ENCODE measurements around the gene ANO2. TPM values are rescaled to one million over a fixed set of nuclear protein-coding genes. Genes with fewer than 3 reads are reported as not detected.

Gene ANO2
- total and polyA plus RNA-seq, 2 experiments from 2014 or later = 2.3 to 4.6 TPM

- no peak for TF ChIP-seq ZNF462 (CRISPR knock-in tag; IDR thresholded peaks at IDR 0.05)
- TF ChIP-seq EZH2 (IDR thresholded peaks at IDR 0.05; ENCODE audit: low read depth, unreplicated experiment) = no peak
- no peak for TF ChIP-seq ZNF114 (CRISPR knock-in tag; IDR thresholded peaks at IDR 0.05)
- no peak for TF ChIP-seq STAT1 (IDR thresholded peaks at IDR 0.05; ENCODE audit: unreplicated experiment)
- TF ChIP-seq NANOG (IDR thresholded peaks at IDR 0.05; ENCODE audit: borderline replicate concordance) = no peak
- no peak for TF ChIP-seq JUNB (IDR thresholded peaks at IDR 0.05; ENCODE audit: unreplicated experiment)
- TF ChIP-seq CREB1 (CRISPR knock-in tag; IDR thresholded peaks at IDR 0.05; ENCODE audit: low read depth) = no peak
Observed at GRCh38 chr12:5570416-5570815, 374.6 kb downstream of the ANO2 start (continued).

GRCh38 chr12:5568325-5568981 is 376.6 kb downstream of the ANO2 start:
- Mint-ChIP-seq H3K27ac (no peak overlapping the region), H3K4me3 (no peak overlapping the region), H3K36me3 (ENCODE audit: low read depth) (no peaks in the 10 kb centered on the region), H3K4me1 (no peaks in the 10 kb centered on the region; the same call in 2 of the 3 replicates), H3K9me3 (no peaks in the 10 kb centered on the region), H3K27me3 (ENCODE audit: insufficient read depth, low read depth, poor library complexity) (peaks cover 2% of the 10 kb centered on the region)
- H3K4me1 ChIP-seq (ENCODE audit: insufficient read depth) = no peaks in the 10 kb centered on the region
- no peaks in the 10 kb centered on the region for H4K20me1 ChIP-seq (replicated peaks; ENCODE audit: insufficient read depth)
- H3K4me3 ChIP-seq = no peak overlapping the region
- no peak overlapping the region for H2AFZ ChIP-seq
- H3K27me3 ChIP-seq (ENCODE audit: insufficient read depth) = no peaks in the 10 kb centered on the region
- H3K4me2 ChIP-seq = no peak overlapping the region
- H3K79me2 ChIP-seq (replicated peaks; ENCODE audit: insufficient read depth) = no peaks in the 10 kb centered on the region
- no peak overlapping the region for H3K27ac ChIP-seq (ENCODE audit: low read depth)
- no peaks in the 10 kb centered on the region for H3K36me3 ChIP-seq (ENCODE audit: insufficient read depth)
- DNase-seq (ENCODE audit: low spot score) (no peak), ATAC-seq (no peak)
- no peaks in the 10 kb centered on the region for H3K9me2 ChIP-seq (ENCODE audit: insufficient read depth)
- H3F3A ChIP-seq (replicated peaks; ENCODE audit: low read depth) = no peaks in the 10 kb centered on the region
- no peak for TF ChIP-seq JUNB (IDR thresholded peaks at IDR 0.05; ENCODE audit: unreplicated experiment)
- TF ChIP-seq EZH2phosphoT487 (IDR thresholded peaks at IDR 0.05; ENCODE audit: unreplicated experiment) = no peak
- no peak for TF ChIP-seq ZNF331 (CRISPR knock-in tag; IDR thresholded peaks at IDR 0.05; ENCODE audit: low read depth)
- TF ChIP-seq EZH2 (IDR thresholded peaks at IDR 0.05; ENCODE audit: low read depth, unreplicated experiment) = no peak
- TF ChIP-seq REST (IDR thresholded peaks at IDR 0.05; ENCODE audit: unreplicated experiment) = no peak
- TF ChIP-seq STAT1 (IDR thresholded peaks at IDR 0.05; ENCODE audit: unreplicated experiment) = no peak
- no peak for TF ChIP-seq NANOG (IDR thresholded peaks at IDR 0.05; ENCODE audit: borderline replicate concordance)
- TF ChIP-seq CREB1 (CRISPR knock-in tag; IDR thresholded peaks at IDR 0.05; ENCODE audit: low read depth) = no peak

All from GM23338 (cell line).